HG02852 (cell line): ENCODE results near the gene MTRF1L.

Source experiments
- ATAC-seq: cut with Tn5 transposase; IDR thresholded peaks from one replicate; pipeline ENCODE4 v1.9.1; 2021; ENCODE audit warnings: mild to moderate bottlenecking, moderate library complexity; ENCODE audit not compliant: unreplicated experiment

Gene MTRF1L, protein sequence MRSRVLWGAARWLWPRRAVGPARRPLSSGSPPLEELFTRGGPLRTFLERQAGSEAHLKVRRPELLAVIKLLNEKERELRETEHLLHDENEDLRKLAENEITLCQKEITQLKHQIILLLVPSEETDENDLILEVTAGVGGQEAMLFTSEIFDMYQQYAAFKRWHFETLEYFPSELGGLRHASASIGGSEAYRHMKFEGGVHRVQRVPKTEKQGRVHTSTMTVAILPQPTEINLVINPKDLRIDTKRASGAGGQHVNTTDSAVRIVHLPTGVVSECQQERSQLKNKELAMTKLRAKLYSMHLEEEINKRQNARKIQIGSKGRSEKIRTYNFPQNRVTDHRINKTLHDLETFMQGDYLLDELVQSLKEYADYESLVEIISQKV

DNA sequence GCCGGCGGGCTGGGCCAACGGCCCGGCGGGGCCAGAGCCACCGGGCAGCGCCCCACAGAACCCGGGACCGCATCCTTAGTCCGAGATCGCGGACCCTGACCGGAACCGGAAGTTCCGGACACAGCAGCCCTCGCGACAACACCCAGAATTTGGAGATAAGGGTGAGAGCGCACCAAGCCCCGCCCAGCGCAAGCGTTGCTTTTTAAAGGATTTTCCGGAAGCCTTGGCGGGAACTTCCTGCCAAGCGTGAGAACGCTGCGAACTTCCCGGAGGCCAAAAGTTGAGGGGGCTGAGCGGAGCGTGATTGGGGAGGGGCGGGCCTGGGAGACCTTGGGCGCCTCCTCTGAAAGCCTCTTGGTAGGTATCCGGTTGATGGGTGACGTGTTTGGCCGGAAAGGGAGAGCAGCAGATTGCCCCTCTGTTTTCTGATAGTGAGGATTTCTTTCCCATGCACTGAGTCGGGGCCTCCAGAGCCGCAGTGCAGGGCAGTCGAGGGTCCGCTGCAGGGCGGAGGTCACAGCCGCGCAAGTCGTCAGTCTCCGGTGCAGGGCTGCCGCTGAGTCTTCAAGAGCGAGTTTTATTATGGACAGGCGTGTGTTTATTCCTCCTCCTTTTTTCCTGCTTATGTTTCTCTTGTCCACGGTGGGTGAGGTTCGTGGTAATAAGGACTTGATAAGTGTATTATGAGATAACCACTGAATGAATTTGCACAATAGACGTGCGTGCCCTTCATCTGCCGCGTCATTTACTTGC lies at the start of gene MTRF1L:
Gene MTRF1L, minus strand, starts transcription at position 97 of the 753 bp plus-strand sequence. Its CDS starts 24 bp downstream, at position 73.
- ATAC-seq, result peak; percentile 92

DNA sequence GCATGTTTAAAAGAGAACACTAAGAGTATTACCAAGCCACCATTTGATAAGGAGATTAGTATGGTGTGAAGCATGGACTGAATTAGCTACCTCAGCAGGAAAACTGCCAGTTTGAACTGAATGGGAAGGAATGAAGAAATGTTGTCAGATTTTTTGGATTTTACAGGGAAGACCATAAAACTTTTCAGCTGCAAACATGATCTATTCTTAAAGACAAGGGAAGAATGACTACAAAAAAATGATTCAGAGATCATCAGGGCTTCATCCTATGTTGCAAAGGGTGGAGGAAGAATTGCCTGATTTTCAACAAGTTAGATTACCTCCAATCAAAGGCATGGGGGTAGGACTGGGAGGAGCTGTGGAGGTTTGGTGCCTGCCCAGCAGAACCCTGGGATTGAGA lies 49.3 kb upstream of the MTRF1L start:
- ATAC-seq, result no peak

DNA sequence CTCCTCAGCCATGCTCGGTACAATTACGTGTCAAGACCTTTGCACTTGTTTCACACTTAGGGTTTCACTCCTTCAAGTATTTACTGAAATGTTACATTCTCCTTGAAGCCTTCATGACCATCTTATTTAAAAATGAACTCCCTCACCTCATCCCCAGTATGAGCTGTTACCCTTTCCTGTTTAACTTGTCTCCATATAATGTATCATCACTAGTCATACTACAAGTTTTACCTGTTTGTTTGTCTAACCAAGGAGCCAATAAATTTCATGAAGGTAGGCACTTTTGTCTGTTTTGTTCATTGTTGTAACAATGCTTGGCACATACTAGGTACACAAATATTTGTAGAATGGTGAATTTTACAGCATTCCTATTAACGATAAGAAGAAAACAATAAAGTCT lies 46.1 kb upstream of the MTRF1L start:
- ATAC-seq, result no peak

DNA sequence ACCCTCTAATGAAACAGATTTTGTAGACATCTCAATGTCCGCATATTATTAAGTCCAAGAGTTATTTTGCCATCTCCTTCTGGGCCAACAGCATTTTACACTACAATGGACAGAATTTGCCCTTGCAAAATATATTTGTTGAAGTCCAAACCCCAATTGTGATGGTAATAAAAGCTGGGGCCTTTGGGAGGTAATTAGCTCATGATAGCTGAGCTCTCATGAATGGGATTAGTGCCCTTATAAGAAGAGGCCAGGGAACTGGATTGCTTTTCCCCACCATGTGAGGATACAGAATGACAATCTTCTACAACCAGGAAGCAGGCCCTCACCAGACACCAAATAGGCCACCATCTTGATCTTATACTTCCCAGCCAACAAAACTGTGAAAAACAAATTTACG lies 44.9 kb upstream of the MTRF1L start:
- no peak for ATAC-seq

DNA sequence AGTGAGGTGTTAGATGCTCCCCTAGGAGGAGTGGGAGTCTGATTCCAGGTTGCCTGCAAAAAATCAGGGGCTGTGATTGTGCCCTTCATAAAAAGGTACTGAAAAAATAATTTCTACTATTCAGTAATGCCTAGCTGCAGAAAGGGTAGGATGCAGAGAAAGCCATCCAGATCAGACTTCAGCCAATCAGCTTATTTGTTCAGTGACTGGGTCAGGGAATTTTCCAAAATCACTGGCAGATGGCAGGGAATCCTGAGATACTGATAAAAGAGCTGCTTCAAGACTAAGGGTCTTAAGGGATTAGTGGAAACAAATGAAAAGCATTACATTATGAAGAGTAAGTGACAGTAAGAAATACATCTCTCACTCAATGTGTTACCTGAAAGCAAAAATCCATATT lies 42.8 kb upstream of the MTRF1L start:
- ATAC-seq, result no peak

DNA sequence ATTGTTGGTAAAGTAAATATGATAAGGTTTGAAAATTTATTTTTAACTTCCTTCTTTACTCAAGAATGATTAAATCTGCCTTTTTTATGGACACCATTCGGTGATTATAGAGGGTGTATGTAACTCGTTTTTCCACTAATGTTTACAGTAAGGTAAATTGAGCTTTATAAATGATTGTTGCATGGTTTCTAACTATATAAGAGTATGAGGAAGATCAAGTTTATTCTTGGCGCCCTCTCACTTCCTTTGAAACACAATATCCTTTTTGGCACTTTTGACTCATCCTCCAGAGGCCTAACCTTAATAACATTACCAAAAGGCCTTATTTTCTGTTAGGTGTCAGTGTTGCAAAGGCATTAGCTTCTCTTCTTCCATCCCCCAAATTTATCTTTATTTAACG lies 41.8 kb upstream of the MTRF1L start:
- no peak for ATAC-seq

DNA sequence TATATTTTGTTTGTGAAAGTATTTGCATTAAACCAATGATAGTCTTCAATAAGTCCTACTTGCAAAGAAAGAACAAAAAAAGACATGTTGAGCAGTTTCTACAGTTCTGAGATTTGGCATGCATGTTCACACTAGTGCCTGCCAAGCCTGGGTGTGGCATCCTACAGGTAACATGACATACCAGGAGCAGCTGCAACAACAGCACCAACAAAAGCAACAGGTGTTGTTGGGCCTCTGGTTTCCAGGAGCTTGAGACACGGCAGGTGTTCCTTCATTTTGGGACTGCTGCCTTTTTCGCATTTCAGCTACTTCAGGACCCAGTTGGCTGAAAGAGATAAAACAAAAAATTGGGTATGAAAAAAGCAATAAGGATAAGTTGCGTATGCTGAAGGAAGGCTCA lies 41.2 kb upstream of the MTRF1L start:
- ATAC-seq, result no peak

DNA sequence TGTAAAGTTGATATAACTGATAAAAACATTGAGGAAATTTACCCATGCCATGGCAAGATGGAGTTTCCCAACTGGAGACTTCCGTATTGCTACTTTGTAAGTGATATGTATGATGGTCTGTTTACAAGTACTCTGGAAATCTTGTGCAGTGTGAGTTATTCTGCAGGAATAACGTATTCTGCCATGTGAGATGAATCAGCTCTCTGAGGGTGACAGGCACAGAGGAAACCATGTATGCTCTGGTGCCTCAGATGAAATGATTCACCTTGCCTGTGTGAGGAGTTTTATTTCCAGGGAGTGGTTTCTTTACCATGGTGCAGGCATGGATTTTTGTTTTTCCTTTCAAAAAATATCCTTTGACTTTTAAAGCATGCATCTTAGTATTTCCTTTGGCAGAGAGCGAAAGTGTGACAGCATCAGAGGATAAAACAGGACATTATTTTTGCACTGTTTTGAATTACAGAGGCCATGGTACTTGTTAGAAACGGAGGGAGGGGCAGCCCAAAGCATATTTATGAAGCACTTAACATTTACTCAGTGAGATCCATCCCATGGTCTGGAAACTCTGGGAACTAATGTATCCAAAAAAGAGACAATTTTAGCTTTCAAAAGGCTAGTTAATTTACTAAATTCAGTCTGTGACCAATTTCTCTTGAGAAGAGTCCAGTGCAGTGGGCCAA lies 36.0 kb upstream of the MTRF1L start:
- no peak for ATAC-seq

DNA sequence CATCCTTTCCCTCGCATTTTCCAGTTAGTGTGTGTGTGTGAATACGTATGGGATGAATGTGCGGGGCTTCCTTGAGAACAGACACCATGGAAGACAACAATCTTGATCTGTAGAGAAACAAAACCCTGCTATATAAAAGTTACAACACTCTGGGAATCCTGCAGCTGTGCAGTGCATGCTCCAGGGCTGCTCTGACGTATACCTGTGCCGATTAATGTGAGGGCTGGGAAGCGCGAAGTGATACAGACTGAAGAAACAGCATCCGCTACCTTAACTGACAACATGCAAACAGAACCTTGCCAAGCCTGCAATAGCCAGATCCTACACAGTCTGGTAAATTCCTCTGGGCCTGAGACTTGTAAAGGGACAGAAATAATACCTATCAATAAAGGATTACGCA lies 31.6 kb upstream of the MTRF1L start:
- no peak for ATAC-seq

DNA sequence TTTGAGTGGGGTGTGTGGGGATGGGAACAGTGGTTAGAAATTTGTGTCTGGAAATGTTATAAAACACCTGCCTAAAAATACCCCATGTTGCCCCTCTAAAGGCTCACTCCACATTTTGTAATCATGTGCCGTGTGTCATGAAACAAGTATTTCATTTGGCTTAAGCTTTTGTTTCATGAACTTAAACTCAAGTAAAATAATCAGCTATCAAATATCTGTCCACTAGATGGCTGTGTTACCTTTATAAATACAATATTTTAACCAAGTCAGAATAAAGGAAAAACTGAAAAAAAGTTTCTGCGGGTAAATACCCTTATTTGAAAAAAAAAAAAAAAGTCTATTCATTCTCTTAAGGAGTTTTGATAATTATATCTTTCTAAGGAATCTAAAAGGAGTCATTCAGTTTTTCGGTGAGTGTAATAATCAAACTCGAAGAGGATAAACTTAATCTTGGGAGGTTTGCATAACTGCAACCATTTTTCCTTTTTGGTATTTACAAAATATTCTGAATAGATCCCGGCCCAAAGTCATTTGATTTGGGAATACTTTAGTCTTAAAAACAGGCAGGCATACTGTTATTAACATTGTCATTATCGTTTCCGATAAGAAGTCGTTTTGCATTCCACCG lies 29.9 kb upstream of the MTRF1L start:
- ATAC-seq, result no peak

DNA sequence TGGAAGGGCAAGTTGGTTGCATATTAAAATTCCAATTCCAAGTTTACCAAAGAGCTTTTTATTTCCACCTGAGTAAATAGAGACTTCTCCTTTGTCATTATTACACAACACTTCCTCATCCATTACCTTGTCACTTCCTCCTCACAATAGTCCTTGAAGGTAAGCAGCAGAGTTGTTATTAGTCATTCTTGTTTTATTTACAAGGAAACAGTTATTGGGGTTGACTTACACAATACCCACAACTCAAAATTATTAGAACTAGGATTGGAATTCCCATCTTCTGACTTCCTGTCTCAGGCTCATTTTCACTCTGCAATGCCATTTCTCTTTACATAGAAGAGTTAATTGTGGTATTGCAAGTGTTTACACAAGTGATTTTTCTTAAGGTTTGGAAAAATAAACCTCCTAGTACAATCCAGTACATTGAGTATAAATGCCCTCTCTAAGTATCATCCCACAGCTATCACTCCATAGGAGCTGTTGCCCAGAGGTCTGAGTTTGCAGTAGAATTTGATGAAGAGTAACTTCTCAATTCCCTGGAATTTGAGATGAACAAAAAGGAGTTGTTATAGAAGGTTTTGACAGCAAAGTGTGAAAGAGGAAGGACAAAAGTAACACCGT lies 28.9 kb upstream of the MTRF1L start:
- no peak for ATAC-seq

DNA sequence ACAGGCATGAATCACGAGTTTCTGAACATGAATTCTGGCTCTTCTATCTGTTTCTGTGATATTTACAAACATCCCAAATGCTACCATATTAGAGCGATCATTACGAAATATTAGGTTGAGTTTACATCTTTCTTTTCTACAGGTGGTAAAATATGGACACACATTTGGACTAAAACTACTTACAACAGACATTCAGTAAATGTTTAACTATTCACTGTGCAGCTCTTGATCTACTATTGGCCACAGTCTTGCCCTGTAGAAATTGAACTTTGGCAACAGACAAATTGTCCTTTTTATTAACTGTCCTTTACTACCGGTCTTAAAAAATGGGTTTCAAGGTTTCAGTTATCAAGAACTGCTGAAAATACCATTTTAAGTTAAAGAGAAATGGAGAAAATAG lies 26.5 kb upstream of the MTRF1L start:
- ATAC-seq, result no peak

DNA sequence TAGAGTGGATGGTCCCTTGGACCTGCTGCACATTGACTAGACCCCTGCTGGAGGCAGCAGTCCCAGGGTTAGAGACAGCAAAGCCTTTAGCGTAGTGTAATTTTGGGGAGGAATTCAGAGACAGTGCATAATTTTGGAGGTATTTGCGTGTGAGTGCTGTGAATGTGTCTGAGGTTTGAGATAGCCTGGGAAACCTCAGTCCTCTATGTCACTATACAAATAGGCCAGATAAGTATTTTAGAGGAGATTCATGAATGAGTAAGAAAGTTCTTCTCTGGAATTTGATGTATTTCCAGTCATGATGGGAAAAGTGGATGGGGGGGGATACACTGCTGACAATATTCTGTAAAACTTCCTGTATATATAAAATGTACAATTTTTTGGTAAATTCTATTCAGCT lies 25.8 kb upstream of the MTRF1L start:
- ATAC-seq, result no peak

DNA sequence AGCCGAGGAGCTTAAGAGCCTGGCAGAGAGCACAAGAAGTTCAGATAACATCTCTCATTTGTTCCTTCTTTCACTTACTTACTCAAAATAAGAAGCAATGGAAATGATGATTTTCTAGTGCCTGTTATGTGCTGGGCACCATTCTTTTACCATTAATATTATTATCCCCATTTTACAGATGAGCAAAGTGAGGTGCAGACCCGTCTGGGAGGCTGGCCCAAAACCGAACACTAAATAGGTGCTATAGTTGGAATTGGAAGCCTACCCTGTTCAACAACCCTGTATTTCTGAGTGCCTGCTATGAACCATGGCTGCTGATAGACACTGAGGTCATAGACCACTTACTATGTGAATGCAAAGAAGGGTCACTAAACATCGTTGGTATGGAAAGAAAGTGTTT lies 25.0 kb upstream of the MTRF1L start:
- ATAC-seq, result no peak

DNA sequence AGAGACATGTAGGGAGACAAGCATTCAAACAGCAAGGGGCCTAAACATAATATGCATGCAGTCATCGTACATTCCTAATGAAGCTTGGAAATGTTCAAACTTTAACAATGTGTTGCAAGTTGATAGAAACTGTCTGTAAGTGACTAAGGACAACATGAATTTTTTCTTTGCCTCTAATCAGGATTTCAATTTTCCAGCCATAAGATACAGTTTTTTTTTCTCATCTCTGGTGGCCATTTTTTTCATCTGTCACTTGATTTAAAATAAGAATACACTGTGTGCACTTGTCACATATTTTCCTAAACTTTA lies 22.2 kb upstream of the MTRF1L start:
- ATAC-seq, result no peak

DNA sequence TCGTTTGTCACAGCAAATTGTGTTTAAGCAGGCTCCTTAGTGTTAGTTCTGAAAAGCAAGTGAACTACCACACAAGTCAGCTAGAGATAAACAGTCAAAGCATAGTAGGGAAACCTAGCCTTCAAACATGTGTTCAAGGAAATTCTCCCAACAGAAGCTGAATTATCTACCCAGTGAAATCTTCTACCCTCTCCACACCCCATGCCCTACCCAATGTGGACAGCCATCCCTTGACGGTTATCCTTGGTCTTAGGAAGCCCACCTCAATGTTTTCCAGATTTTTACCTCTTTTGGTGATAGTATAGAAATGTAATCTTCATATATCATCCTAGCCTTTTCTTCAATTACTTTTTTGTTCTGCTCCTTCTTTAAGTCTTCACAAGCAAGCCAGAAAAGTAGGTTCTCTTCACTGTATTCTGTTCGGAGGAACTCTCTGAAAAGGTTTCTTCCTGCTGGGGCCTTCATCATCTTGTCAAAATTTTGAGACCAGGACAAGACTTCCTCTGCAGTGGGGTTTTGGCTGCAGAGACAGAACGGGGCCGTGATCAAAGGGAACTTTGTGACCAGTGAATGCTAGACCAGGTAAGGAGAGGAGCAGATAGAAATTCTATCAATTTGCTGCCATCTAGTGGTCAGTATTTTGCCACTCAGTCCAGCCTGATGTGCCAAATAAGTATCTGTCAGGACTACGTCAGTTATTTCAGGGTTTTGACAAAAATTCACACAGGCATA lies 21.6 kb upstream of the MTRF1L start:
- peak; percentile 100 for ATAC-seq

DNA sequence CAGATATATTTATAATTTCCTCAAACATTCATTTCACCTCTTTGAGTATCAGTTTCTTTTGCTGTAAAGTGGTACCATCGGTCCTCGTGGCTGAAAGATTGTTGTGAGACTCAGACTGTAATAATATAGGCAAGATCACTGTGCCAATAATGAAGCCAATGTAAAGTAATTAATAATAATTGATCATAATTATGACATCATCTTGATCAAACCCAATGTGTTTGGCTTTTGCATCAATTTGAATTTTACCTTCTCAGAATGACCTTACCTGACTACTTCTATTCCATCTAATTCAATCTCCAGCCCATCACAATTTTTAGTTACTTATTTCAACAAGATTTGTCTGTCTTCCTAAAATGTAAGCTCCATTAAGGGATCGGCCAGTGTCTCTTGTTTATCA lies 15.8 kb upstream of the MTRF1L start:
- ATAC-seq, result no peak

DNA sequence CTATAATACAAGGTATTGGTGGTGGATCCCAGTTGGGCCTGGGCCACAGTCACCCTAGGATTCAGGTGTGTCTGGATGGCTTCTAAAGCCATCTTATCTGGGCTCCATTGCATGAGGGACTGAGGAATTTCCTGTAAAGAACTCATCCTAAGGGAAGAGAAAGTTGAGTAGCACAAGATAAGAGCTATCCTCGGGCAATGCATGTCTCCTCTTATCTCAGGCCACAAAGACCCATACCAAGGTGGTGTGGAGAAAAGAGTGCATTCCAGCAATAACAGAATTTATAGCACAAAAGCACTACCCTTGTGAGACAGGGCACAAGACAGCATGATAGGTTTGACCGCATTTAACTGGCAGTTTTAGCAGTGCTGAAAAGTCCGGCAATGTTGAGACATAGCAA lies 14.3 kb upstream of the MTRF1L start:
- no peak for ATAC-seq

DNA sequence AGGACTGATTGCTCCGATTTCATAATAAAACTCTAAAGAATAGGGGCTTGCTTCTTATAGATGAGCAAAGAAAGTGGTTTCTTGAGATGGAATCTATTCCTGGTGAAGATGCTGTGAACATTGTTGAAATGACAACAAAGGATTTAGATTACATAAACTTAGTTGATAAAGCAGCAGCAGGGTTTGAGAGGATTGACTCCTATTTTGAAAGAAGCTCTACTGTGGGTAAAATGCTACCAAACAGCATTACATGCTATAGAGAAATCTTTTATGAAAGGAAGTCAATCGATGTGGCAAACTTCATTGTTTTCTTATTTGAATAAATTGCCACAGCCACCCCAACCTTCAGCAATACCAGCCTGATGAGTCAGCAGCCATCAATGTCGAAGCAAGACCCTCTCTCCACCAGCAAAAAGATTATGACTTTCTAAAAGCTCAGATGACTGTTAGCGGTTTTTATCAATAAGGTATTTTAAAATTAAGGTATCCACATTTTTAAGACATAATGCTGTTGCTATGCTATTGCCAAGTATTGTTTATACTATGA lies 12.7 kb upstream of the MTRF1L start:
- ATAC-seq, result no peak

DNA sequence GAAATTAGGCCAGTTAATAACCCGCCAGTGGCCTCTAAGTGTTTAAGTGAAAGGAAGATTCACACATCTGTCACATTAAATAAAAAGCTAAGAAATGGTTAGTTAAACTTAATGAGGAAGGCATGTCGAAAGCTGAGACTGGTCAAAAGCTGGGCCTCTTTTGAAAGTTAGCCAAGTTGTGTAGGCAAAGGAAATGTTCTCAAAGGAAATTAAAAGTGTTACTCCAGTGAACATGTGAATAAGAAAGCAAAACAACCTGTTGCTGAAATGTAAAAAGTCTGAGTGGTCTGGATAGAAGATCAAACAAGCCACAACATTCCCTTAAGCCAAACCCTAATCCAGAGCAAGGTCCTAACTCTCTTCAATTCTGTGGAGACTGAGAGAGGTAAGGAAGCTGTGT lies 10.9 kb upstream of the MTRF1L start:
- no peak for ATAC-seq
